ENCODE data around the gene ABHD11. TPM values are rescaled to one million over a fixed set of nuclear protein-coding genes. Genes with fewer than 3 reads are reported as not detected.
A peak's percentile ranks its signal among the peaks of the same experiment; 100 is the strongest.

The ABHD11 gene
- total and polyA plus RNA-seq, 7 donors, result 5.4 to 91.3 (median 13.0) TPM

GRCh38 chr7:73730485-73730884 lies 8.1 kb downstream of the ABHD11 start:
- H3K4me1 ChIP-seq, result peaks cover 0 to 4% (median 0%) of the 10 kb centered on the region in 4 donors
- H3K27me3 ChIP-seq, result peaks cover 0 to 9% (median 0%) of the 10 kb centered on the region in 3 donors
- H3K4me3 ChIP-seq, result no peak overlapping the region
- H3K9me3 ChIP-seq, result no peaks in the 10 kb centered on the region
- no peak for TF ChIP-seq EP300 (IDR thresholded peaks at IDR 0.05)
- TF ChIP-seq, protein P1, sequence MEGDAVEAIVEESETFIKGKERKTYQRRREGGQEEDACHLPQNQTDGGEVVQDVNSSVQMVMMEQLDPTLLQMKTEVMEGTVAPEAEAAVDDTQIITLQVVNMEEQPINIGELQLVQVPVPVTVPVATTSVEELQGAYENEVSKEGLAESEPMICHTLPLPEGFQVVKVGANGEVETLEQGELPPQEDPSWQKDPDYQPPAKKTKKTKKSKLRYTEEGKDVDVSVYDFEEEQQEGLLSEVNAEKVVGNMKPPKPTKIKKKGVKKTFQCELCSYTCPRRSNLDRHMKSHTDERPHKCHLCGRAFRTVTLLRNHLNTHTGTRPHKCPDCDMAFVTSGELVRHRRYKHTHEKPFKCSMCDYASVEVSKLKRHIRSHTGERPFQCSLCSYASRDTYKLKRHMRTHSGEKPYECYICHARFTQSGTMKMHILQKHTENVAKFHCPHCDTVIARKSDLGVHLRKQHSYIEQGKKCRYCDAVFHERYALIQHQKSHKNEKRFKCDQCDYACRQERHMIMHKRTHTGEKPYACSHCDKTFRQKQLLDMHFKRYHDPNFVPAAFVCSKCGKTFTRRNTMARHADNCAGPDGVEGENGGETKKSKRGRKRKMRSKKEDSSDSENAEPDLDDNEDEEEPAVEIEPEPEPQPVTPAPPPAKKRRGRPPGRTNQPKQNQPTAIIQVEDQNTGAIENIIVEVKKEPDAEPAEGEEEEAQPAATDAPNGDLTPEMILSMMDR (IDR thresholded peaks at IDR 0.05), result no peak
- 33 to 47% methylated on average over 3 of the region's 3 CpGs for WGBS, 2 donors
- H3K36me3 ChIP-seq, result peaks cover 0 to under 1% (median 0%) of the 10 kb centered on the region in 4 donors
- H3K27ac ChIP-seq, result no peak overlapping the region
- intact Hi-C loops (cut with DNase I), result loop anchor here (10.0 kb wide), 1 partner anchor 114 kb away; the partner anchor contains the start of gene METTL27
- no peak for DNase-seq

DNA sequence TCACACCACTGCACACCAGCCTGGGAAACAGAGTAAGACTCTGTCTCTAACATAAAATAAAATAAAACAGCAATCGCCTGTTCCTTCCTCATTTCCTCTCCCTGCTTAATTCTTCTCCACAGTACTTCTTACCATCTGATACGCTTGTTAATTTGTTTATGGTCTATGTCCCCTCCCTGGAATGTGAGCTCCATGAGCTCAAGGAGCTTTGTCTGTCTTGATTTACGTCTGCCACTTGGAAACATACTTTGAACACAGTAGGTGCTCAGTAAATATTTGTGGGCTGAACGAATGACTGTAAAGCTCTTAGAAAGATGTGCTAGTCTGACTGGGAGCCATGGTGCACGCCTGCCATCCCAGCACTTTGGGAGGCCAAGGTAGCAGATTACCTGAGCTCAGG lies 10.1 kb downstream of the ABHD11 start:
- TF ChIP-seq, protein P1 (IDR thresholded peaks at IDR 0.05), result no peak
- TF ChIP-seq POLR2A (IDR thresholded peaks at IDR 0.05), result no peak
- TF ChIP-seq POLR2AphosphoS5 (IDR thresholded peaks at IDR 0.05), result no peak
- no peak for TF ChIP-seq EP300 (IDR thresholded peaks at IDR 0.05)
- WGBS, 2 donors, result 46 to 61% methylated on average over 5 of the region's 5 CpGs
- Histone ChIP-seq H3K27ac (no peak overlapping the region), H3K4me3 (no peak overlapping the region), H3K36me3 (no peaks in the 10 kb centered on the region), H3K4me1 (no peaks in the 10 kb centered on the region), H3K27me3 (peaks cover 0 to 9% (median 0%) of the 10 kb centered on the region in 3 donors), H3K9me3 (no peaks in the 10 kb centered on the region)
- no peak for DNase-seq
- intact Hi-C loops (cut with DNase I), result no loop called here

- H3K9me3 ChIP-seq, result no peaks in the 10 kb centered on the region
- no peaks in the 10 kb centered on the region for H3K36me3 ChIP-seq
- DNase-seq, result no peak
- no peak overlapping the region for H3K27ac ChIP-seq
- intact Hi-C loops (cut with DNase I), result no loop called here
- 69 to 85% methylated on average over 3 of the region's 3 CpGs for WGBS, 2 donors
- H3K4me1 ChIP-seq, result no peaks in the 10 kb centered on the region
- TF ChIP-seq POLR2A (IDR thresholded peaks at IDR 0.05) (no peak), POLR2AphosphoS5 (IDR thresholded peaks at IDR 0.05) (no peak), EP300 (IDR thresholded peaks at IDR 0.05) (no peak)
- TF ChIP-seq, protein P1 (IDR thresholded peaks at IDR 0.05), result no peak
- H3K27me3 ChIP-seq, result peaks cover 0 to 9% (median 0%) of the 10 kb centered on the region in 3 donors
- no peak overlapping the region for H3K4me3 ChIP-seq
These were observed 10.7 kb downstream of the ABHD11 start for GRCh38 chr7:73727952-73728351.

DNA sequence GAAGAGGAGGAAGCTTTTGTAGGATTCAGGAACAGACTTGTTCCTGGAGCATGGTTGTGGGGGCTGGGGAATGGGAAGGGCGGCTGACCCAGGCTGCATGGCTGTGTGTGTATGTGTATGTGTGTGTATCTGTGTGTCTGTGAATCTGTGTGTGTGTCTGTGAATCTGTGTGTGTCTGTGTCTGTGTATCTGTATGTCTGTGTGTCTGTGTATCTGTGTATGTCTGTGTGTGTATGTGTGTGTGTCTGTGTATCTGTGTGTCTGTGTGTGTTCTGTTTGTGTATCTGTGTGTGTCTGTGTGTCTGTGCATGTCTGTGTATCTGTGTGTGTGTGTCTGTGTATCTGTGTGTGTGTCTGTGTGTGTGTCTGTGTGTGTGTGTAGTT lies 12.5 kb downstream of the ABHD11 start:
- peaks cover 0 to 9% (median 2%) of the 10 kb centered on the region in 4 donors for H3K4me1 ChIP-seq
- DNase-seq, result no peak
- no peaks in the 10 kb centered on the region for H3K9me3 ChIP-seq
- H3K36me3 ChIP-seq, result no peaks in the 10 kb centered on the region
- H3K27ac ChIP-seq, result no peak overlapping the region
- TF ChIP-seq POLR2A (IDR thresholded peaks at IDR 0.05), result no peak
- TF ChIP-seq EP300 (IDR thresholded peaks at IDR 0.05), result no peak
- no peak for TF ChIP-seq POLR2AphosphoS5 (IDR thresholded peaks at IDR 0.05)
- TF ChIP-seq, protein P1 (IDR thresholded peaks at IDR 0.05), result peak in 1 of 4 experiments; percentile 6
- intact Hi-C loops (cut with DNase I), result no loop called here
- H3K27me3 ChIP-seq, result peaks cover 0 to 9% (median 0%) of the 10 kb centered on the region in 3 donors
- 82 to 89% methylated on average over 1 of the region's 1 CpG for WGBS, 2 donors
- no peak overlapping the region for H3K4me3 ChIP-seq

GRCh38 chr7:73723813-73724212 lies 14.8 kb downstream of the ABHD11 start:
- H3K27me3 ChIP-seq, result peaks cover 0 to 9% (median 0%) of the 10 kb centered on the region in 3 donors
- intact Hi-C loops (cut with DNase I), result no loop called here
- peaks cover 0 to 22% (median 7%) of the 10 kb centered on the region in 4 donors for H3K4me1 ChIP-seq
- H3K36me3 ChIP-seq, result no peaks in the 10 kb centered on the region
- TF ChIP-seq POLR2AphosphoS5 (IDR thresholded peaks at IDR 0.05) (no peak), POLR2A (IDR thresholded peaks at IDR 0.05) (no peak), EP300 (IDR thresholded peaks at IDR 0.05) (no peak)
- TF ChIP-seq, protein P1 (IDR thresholded peaks at IDR 0.05), result no peak
- no peak overlapping the region for H3K27ac ChIP-seq
- WGBS, 2 donors, result 87 to 91% methylated on average over 3 of the region's 3 CpGs
- no peak overlapping the region for H3K4me3 ChIP-seq
- no peak for DNase-seq
- no peaks in the 10 kb centered on the region for H3K9me3 ChIP-seq
